Measurements from ENCODE around the gene NDUFAF8. TPM values are rescaled to one million over a fixed set of nuclear protein-coding genes. Genes with fewer than 3 reads are reported as not detected.

NDUFAF8 gene
- total and polyA plus RNA-seq, 10 of the 15 experiments (the other 5 are each of a cell fraction or from before 2014, with no cell fraction given): 22.0 to 307 (median 106) TPM

DNA sequence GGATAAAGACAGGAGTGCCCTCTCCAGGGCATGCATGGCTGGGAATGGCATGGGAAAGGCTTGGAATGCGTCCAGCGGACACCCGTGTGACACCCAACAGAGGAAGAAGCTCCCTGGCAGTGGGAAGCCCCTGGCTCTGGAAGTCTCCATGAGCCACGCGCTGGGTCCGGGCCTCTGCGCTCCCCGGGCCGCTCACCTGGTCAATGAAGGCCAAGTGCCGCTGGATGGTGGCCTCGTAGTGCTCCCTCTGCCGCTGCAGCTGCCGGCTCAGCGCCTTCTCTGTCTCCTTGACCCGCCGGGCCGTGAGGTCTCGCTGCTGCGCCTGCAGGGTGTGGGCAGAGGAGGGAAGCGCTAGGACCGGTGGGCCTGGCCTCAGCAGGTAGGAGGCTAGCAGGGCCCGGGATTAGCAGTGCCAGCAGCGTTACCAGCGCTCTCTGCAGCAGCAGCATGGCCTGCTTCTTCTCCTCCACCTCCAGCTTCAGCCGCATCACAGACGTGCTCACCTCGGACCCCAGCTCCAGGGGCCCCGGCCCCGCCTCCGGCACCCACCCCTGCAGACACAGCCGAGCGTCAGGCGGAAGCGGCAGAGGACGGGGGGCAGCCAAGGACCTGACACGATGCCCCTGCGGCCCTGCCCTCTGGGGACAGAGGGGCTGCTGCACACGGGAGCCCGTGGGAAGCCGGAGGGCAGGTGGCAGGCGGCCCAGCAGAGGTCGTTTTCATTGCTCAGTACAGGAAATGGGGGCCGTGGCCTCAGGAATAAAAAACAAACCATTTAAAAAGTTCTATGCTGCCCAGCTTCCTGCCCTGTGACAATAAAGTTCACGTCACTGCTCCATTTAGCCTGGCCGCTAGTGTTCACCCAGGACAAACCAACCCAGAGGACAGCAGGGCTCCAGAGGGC is 42.4 kb upstream of the NDUFAF8 start:
- Histone ChIP-seq H3K79me2 (ENCODE audit: control insufficient read depth, insufficient read depth, low read length) (no peaks in the 10 kb centered on the region), H3K9ac (ENCODE audit: control insufficient read depth, insufficient read depth, low read length) (no peak overlapping the region), H3K4me3 (no peak overlapping the region), H3K27ac (ENCODE audit: control insufficient read depth, insufficient read depth) (no peak overlapping the region), H3K27me3 (replicated peaks in 1 of 2; ENCODE audit: control insufficient read depth in 2 of 2, insufficient read depth in 2 of 2, low read length in 1 of 2) (no peaks in the 10 kb centered on the region), H3K9me3 (replicated peaks; ENCODE audit: control insufficient read depth, insufficient read depth, low read length) (no peaks in the 10 kb centered on the region), H3K4me2 (ENCODE audit: control insufficient read depth, insufficient read depth) (no peak overlapping the region), H3K4me1 (ENCODE audit: control insufficient read depth, insufficient read depth, low read length) (peaks cover 3% of the 10 kb centered on the region; the same call in 1 of the 2 replicates), H3K36me3 (ENCODE audit: control insufficient read depth in 2 of 2, insufficient read depth in 2 of 2, low read length in 1 of 2) (peaks cover 4 to 7% of the 10 kb centered on the region in 2 experiments; a peak in 2 of 4 replicates), H2AFZ (ENCODE audit: control insufficient read depth, low read depth, low read length) (no peak overlapping the region), H4K20me1 (ENCODE audit: control insufficient read depth, insufficient read depth) (no peaks in the 10 kb centered on the region)
- TF ChIP-seq NR2C2 (IDR thresholded peaks at IDR 0.05; ENCODE audit: borderline replicate concordance, control insufficient read depth, insufficient read length, low read depth) (no peak), SUZ12 (IDR thresholded peaks at IDR 0.05; ENCODE audit: unreplicated experiment) (no peak), HDAC2 (IDR thresholded peaks at IDR 0.05) (no peak), IKZF2 (IDR thresholded peaks at IDR 0.05) (no peak), EED (IDR thresholded peaks at IDR 0.05; ENCODE audit: low read depth) (no peak), SMARCA5 (IDR thresholded peaks at IDR 0.05) (no peak), SRF (IDR thresholded peaks at IDR 0.05; ENCODE audit: low read depth in 2 of 2, low read length in 2 of 2) (no peak), SREBF1 (IDR thresholded peaks at IDR 0.05; ENCODE audit: low read length) (no peak), DPF2 (IDR thresholded peaks at IDR 0.05) (no peak), HDAC6 (IDR thresholded peaks at IDR 0.05; ENCODE audit: unreplicated experiment) (no peak), KAT2A (conservative IDR thresholded peaks at IDR 0.05; ENCODE audit: control insufficient read depth, low read depth, low read length) (no peak)
- TF ChIP-seq, protein P1, sequence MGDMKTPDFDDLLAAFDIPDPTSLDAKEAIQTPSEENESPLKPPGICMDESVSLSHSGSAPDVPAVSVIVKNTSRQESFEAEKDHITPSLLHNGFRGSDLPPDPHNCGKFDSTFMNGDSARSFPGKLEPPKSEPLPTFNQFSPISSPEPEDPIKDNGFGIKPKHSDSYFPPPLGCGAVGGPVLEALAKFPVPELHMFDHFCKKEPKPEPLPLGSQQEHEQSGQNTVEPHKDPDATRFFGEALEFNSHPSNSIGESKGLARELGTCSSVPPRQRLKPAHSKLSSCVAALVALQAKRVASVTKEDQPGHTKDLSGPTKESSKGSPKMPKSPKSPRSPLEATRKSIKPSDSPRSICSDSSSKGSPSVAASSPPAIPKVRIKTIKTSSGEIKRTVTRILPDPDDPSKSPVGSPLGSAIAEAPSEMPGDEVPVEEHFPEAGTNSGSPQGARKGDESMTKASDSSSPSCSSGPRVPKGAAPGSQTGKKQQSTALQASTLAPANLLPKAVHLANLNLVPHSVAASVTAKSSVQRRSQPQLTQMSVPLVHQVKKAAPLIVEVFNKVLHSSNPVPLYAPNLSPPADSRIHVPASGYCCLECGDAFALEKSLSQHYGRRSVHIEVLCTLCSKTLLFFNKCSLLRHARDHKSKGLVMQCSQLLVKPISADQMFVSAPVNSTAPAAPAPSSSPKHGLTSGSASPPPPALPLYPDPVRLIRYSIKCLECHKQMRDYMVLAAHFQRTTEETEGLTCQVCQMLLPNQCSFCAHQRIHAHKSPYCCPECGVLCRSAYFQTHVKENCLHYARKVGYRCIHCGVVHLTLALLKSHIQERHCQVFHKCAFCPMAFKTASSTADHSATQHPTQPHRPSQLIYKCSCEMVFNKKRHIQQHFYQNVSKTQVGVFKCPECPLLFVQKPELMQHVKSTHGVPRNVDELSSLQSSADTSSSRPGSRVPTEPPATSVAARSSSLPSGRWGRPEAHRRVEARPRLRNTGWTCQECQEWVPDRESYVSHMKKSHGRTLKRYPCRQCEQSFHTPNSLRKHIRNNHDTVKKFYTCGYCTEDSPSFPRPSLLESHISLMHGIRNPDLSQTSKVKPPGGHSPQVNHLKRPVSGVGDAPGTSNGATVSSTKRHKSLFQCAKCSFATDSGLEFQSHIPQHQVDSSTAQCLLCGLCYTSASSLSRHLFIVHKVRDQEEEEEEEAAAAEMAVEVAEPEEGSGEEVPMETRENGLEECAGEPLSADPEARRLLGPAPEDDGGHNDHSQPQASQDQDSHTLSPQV (IDR thresholded peaks at IDR 0.05): no peak
- TF ChIP-seq, protein P2, sequence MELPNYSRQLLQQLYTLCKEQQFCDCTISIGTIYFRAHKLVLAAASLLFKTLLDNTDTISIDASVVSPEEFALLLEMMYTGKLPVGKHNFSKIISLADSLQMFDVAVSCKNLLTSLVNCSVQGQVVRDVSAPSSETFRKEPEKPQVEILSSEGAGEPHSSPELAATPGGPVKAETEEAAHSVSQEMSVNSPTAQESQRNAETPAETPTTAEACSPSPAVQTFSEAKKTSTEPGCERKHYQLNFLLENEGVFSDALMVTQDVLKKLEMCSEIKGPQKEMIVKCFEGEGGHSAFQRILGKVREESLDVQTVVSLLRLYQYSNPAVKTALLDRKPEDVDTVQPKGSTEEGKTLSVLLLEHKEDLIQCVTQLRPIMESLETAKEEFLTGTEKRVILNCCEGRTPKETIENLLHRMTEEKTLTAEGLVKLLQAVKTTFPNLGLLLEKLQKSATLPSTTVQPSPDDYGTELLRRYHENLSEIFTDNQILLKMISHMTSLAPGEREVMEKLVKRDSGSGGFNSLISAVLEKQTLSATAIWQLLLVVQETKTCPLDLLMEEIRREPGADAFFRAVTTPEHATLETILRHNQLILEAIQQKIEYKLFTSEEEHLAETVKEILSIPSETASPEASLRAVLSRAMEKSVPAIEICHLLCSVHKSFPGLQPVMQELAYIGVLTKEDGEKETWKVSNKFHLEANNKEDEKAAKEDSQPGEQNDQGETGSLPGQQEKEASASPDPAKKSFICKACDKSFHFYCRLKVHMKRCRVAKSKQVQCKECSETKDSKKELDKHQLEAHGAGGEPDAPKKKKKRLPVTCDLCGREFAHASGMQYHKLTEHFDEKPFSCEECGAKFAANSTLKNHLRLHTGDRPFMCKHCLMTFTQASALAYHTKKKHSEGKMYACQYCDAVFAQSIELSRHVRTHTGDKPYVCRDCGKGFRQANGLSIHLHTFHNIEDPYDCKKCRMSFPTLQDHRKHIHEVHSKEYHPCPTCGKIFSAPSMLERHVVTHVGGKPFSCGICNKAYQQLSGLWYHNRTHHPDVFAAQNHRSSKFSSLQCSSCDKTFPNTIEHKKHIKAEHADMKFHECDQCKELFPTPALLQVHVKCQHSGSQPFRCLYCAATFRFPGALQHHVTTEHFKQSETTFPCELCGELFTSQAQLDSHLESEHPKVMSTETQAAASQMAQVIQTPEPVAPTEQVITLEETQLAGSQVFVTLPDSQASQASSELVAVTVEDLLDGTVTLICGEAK (IDR thresholded peaks at IDR 0.05; ENCODE audit: borderline replicate concordance): no peak
- ChIA-PET RAD21 (ENCODE audit: unreplicated experiment) (no interaction called here), POLR2A (no interaction called here), SMC1A (ENCODE audit: uncharacterized antibody, unreplicated experiment) (interaction anchor here (0.6 kb wide), 1 partner anchor 683 kb away, joined by 4 read pairs; no protein-coding TSS in a partner anchor), CTCF (no interaction called here)
- 87% methylated on average over 44 of the region's 45 CpGs for WGBS (ENCODE audit: insufficient coverage, insufficient replicate concordance, low lambda C conversion rate, missing lambda C conversion rate)
- no TSS peak for BruUV-seq (replicated peaks)
- intact Hi-C loops (cut with micrococcal nuclease; ENCODE audit: unreplicated experiment) (no loop called here), in situ Hi-C loops (cut with MboI) (no loop called here)
- FAIRE-seq: no peak
- no peak for DNase-seq (ENCODE audit: low read depth, low spot score)
- no peak for ATAC-seq

All from GM12878 (cell line).